OCI-M2 (cell line): Measurements from ENCODE around the gene CPA5.

ENCODE experiments used
- DNase-seq: peaks from one replicate; lab custom pipeline; 2025; ENCODE audit not compliant: unreplicated experiment; lab: John Stamatoyannopoulos, UW

Gene CPA5

DNA sequence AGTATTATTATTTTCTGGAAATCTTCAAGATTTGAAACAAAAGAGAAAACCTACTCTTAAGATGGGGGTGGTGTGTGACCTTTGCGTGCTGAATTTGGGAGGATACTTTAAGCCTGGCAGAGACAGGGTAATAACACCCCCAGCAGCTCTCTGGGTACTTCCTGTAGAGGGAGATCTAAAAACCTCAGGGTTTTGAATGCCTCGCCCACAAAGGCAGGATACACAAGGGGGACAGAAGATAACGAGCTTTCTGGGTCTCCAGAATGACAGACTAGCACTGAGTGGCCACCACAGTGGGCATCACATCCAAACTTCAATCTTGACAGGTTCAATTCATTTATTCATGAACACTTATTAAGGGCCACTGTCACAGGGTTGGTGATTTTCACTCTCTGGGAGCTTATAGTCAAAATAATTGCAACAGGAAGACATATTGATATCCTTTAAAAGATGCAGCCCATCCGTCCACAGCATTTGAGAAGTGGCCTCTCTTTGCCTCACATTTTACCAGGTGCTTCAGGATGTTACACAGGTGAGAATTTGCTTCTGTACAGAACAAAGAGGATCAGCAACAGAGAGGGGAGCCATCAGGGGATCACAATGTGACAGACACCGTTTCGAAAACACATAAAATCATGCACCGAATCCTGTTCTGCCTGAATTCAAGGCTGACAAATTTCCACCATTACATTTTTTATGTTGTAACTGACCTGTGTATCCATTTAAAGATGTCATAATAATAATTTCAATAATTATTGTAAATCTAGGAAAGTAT, 50.0 kb downstream of the CPA5 start:
- no peak for DNase-seq

DNA sequence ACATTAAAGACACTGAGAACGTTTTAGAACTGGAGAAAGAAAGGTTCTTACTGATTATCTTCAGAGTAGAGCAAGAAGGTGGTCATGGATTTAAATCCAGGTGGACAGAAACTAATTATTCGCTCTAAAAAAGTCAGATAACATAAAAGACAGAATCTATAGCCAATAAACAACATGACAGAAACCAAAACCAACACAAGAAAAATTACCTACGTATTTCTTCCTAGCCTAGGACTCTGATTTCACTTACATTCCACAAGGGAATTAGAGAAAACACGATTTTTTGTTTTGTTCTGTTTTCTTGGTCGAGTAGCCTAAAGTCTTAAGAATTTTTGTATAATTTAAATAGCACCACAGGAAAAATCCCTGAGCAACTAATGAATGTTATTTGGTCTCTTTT, 50.8 kb downstream of the CPA5 start:
- no peak for DNase-seq

DNA sequence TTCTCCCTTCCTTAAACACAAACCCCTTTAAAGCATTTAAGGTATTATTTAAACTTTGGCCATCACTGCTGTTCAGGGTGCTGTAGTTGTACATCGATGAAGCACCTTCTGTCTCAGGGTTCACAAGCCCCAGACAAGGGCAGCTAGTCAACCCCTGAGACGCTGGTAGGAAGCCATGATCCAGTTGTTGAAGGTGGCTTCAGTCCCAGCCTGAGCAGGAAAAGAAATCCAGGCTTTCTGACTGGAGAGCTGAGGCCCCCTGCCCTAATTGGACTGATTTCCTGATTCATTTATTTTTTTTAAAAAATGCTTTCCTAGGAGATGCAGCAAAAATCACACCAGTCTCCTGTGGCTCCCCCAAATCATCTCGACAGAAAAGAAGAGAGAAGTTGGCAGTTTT, 51.5 kb downstream of the CPA5 start:
- DNase-seq, result no peak

DNA sequence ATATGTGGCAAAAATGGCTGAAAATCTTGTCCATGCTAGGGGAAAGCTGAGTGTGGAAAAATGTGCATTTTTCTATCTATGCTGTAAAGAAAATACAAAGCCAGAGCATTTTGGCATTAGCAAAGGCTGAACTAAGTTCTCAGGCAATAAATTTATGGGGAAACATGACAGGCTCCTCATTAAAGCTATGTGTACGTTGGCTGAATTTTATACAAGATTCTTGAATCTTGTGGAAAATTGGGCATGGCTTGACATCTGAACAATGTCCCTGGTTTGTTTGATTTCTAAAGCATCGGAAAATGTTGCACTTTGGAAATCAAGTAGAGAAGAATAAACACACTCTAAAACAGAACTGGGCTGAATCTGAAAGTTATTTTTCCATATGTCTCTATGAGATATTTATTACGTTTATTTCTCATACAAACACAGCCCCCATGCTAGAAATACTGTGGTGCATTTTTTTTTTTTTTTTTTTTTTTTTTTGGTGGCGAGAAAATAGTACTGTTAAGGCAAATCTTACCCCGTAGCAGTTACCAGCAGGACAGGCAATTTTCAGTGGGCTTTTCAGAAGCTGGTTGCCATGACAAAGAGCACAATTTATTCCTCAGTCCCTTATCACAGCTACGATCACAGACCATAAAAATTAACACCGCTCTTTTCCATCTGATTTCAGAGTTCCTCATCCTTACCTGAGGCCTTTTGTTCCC, 52.6 kb downstream of the CPA5 start:
- DNase-seq, result no peak

DNA sequence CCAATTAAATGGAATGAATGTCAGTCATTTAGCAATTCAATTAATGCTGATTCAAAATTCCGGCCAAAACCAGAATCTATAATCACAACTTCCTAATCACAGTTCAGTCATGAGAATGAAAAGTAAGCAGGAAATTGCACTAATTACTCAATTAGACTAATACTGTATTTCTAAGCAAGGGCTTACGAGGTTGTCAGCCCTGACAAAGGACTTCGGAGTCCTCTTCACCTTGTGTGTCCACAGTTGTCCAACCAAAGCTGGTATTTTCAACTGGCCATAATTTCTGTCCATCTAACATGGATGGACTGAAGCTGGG, 53.1 kb downstream of the CPA5 start:
- no peak for DNase-seq

DNA sequence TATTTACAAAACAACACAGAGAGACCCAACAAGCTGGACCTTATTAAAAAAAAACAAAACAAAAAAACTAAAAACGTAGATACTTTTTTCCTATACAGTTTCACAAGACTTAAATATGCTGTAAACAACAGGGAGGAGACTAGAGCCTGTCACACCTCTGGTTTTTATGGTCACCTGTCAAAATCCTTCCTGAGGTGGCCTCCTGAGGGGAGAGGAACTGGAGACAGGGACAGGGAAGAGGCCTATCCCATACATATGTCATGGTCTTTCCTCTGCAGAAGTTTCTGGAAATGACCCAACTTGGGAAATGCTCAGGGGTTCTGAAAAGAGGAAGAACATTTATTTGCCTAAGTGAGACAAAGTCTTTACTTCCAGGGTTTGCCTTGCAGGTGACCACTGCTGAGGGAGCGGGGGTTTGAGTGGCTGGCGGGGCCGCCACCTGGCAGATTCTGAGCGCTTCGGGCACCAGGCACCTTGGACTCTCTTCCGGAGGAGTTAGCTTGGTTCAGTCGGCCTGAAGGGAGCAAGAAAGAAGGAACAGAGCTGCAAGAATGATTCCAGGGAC, 54.0 kb downstream of the CPA5 start:
- DNase-seq, result no peak

DNA sequence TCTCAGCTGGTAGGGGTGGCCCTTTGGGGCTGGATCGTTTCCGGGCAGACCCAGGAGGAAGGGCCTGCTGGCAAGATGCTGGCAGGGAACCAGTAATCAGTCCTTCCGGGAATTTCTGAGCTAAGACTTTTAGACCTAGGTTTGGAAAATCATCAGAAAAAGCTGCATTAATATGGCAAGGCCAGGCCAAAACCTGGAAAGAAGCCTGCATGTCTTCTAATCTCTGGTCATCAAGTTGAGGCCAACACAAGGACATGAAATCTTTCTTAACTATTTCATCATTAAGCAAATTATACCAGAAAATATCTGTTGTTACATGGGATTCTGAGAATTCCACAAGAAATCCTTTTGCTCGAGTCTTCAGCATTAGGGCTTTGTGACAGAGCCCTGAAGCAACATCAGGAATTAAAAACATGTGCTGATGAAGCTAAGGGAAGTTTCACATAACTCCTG, 55.5 kb downstream of the CPA5 start:
- DNase-seq, result no peak

DNA sequence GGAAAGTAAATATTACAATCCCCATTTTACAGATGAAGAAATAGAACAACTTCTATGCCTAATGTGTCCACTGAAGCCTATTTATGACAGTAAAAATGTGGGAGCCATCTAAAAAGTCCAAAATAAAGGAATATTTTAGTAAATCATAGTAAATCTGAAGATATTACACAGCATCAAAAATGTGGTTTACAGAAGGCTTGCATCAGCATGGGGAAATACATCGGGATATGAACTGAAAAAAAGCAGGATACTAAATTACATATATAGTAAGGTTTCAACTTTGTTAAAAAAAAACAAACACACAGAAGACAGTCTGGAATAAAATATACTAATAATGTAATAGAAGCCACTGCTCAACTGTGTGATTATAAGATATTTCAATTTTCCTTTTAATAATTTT, 56.5 kb downstream of the CPA5 start:
- no peak for DNase-seq

DNA sequence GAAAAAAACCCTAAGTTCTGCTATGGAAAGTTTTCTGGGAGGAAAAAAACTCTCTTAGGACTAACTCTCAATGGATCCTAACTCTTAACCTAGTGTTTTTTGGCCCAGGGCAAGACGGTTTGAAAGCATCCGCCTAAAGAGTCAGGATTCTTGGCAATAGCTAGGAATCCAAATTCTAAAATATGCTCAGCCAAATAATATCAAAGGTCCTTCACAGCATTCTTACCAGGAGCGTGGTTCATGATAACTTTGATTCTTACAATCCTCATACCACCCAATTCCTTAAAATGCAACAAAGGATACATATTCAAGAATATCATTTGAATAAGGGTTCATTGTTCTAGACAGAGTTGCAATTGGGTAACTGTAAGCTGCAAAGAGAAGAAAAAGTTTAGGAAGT, 57.0 kb downstream of the CPA5 start:
- no peak for DNase-seq

DNA sequence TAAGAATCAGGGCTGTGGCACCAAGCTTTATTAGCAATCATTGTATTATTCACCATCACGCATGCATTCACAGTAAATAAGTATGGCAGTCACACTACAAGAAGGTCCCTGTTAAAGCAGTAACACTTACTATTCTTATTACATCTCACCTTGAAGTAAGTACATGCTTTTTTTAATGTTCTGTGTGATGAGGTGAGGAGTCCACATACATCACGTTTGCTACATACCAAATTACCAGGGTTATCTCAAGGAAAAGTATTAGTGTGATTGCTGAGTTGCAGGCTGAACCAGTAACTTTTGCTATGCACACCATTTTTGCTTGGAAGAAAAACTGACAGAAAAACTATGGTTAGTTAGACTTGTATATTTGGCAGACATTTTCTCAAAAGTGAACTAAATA, 60.4 kb downstream of the CPA5 start:
- no peak for DNase-seq

DNA sequence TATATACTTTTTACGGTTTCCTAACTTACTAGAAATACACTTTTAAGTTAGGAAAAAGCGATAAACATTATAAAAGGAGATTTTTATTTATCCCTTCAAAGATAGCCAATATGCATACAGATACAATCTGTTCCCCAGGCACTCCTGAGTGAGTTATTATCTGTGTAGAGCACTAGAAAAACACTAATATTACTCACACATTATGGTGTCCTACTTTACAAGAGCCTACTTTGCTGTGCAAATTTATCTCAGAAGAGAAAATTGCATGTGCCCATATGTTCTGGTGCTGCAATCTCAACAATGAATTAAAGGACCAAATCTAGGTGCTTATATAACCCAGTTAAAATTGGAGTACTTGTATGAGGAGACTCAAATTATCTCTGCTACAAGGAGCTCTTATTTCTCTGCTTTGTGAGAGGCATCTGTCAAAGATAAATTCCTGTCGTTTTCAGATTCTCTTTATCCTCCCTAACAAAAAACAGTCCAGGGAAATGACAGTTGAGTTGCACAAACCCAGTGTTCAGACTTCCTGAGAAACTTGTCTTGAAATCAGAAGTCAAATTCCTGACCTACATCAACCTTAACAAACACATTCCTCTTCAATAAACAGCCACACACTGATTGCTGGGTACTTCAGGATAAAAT, 64.6 kb downstream of the CPA5 start:
- no peak for DNase-seq

DNA sequence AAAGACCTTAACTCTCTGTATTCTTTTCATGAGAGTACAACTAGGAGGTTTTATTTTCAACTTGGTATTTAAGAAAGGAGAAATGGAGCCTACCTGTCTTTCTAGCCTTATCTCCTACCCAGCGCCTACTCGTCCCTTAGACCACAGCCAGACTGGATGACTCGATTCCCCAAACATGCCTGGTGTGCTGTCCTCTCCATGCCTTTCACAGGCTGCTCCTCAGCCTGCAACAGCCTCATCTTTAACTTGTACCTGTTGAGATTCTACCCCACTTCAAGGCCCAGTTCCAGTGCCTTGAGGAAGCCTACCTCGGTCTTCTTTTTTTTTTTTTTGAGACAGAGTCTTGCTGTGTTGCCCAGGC, 65.1 kb downstream of the CPA5 start:
- no peak for DNase-seq

DNA sequence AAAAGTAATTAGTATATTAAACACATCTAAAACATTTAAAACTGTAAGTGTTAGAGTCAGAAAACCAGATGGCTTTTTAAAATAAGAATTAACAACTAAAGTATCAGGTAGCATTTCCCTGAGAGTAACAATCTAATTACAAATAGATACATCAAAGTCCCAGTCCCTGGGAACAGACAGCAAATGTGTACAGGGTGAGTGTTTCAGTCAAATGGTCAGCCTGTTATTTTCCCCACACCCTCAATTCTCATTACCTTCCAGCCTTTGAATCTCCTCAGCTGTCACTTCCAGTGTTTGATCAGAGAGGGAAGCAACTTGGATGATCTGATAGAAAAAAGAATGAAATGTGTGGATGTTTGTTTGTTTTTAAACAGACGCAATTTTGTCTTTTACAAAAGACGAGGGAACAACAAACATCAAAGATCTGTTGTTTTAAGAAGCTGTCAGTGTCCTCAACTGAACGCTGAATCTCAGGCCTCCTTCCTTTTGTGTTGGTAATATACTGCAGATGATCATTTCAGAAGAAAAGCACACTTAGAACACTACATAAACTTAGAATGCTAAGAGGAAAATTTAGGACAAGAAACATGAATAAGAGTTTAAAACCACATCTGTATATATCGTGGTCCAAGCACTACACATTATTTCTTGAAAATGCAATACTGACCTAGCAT, 66.4 kb downstream of the CPA5 start:
- no peak for DNase-seq

DNA sequence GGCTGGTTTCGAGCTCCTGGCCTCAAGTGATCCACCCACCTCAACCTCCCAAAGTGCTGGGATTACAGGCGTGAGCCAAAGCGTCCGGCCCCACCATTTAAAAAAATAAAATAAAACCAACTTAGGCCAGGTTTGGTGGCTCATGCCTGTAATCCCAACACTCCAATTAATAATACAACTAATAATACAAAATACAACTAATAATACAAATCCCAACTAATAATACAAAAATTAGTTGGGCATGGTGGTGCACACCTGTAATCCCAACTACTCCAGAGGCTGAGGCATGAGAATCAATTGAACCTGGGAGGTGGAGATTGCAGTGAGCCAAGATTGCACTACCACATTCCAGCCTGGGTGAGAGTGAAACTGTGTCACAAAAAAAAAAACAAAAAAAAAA, 68.6 kb downstream of the CPA5 start:
- DNase-seq, result no peak

DNA sequence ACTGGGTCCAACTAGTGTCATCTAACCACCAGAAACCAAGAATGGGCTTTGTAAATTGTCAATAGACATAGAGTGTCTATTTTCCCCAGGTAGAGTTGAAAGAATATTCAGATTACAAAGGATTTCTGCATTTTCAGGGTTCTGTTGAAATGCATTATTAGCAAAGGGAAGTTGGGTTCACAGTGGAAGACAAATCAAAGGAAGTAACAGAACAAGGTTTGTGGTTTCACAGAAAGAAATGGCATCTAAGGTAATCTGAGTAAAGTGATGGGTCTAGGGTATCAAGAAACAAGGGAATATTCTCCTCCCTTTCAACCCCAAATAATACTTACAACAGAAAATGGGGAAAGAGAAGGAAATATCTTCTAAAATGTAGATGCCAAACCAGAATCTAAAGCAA, 70.4 kb downstream of the CPA5 start:
- no peak for DNase-seq

DNA sequence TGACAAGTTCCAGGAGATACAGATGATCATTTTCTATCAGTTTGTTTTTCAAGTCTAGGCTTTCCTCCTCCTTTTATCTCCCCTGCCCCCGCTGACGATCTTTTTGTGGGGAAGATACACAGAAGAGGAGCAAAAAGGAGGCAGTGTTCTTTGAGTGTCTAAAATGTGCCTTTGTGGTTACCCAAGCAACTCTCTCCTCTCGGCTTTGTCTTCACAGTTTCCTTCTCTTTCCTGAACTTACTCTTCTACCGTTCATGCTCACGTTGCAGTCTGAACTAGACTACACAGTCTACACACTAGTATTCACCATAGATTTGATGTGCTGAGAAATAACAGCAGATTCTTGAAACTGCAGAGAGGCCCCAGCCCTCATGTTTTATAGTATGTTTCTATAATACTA, 72.6 kb downstream of the CPA5 start:
- no peak for DNase-seq

DNA sequence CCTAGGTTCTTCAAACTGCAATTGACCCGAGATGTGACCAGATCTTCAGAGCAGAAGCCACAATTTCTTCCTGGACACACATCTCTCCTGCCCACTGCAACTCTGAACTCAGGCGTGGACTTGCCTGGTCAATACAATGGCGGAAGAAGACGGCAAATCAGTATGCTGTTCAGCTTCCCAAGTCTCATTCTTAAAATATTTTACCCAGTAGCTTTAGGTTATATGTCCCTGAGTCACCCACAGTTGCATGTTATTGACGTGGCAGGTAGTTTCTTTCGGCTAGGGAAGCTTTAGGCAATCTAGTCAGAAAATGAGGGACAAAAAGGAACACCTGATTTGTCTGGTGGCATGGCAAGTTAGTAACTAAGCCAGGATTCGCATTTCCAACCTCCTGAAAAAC, 73.7 kb downstream of the CPA5 start:
- no peak for DNase-seq
